IPS-18c (cell line): ENCODE measurements around the gene RPL22.

Experiments
- H3K4me3 ChIP-seq: 2 replicates; pipeline ENCODE4 v1.7.0; 2013; ENCODE audit warnings: low read depth, mild to moderate bottlenecking, low read length, moderate library complexity; ENCODE audit not compliant: insufficient read depth
- H3K9me3 ChIP-seq: one replicate; pipeline ENCODE4 v1.6.1; 2013; ENCODE audit warnings: mild to moderate bottlenecking, low read length, moderate library complexity; ENCODE audit not compliant: control insufficient read depth, insufficient read depth

Gene RPL22

GRCh38 chr1:6166655-6167390 lies 32.6 kb downstream of the RPL22 start:
- Histone ChIP-seq H3K4me3 (no peak overlapping the region), H3K9me3 (no peaks in the 10 kb centered on the region)

- H3K4me3 ChIP-seq: no peak overlapping the region
- H3K9me3 ChIP-seq: no peaks in the 10 kb centered on the region
These were observed 33.2 kb downstream of the RPL22 start for GRCh38 chr1:6166221-6166620.

GRCh38 chr1:6165441-6165985 lies 33.9 kb downstream of the RPL22 start:
- no peak overlapping the region for H3K4me3 ChIP-seq
- H3K9me3 ChIP-seq: no peaks in the 10 kb centered on the region

DNA sequence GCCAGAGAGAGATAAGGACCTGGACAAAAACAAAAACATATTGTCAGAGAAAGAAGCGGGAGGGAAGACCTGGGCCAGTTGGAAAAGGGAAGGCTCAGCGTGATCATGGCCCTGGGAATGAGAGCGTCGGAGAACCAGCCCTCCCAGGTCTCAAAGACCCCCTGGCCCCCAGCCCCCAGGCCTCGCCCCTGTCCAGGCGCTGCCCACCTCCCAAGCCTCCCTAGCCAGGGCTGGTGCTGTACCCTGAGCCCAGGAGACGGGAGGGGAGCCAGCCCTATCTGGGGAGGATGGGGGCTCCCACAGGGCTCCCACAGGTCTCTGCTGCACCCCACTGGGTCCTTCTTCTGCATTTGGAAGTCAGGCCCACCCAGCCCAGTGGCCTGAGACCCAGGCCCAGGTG lies 34.4 kb downstream of the RPL22 start:
- H3K9me3 ChIP-seq: no peaks in the 10 kb centered on the region
- H3K4me3 ChIP-seq: no peak overlapping the region

- no peak overlapping the region for H3K4me3 ChIP-seq
These were observed 35.3 kb downstream of the RPL22 start for GRCh38 chr1:6163973-6164617.

GRCh38 chr1:6163191-6163972 lies 36.0 kb downstream of the RPL22 start:
- no peaks in the 10 kb centered on the region for H3K9me3 ChIP-seq
- H3K4me3 ChIP-seq: no peak overlapping the region

More at GRCh38 chr1:6163973-6164617, 35.3 kb downstream of the RPL22 start:
- no peaks in the 10 kb centered on the region for H3K9me3 ChIP-seq

GRCh38 chr1:6162773-6163172 lies 36.6 kb downstream of the RPL22 start:
- Histone ChIP-seq H3K4me3 (no peak overlapping the region), H3K9me3 (no peaks in the 10 kb centered on the region)

GRCh38 chr1:6162341-6162740 lies 37.1 kb downstream of the RPL22 start:
- no peaks in the 10 kb centered on the region for H3K9me3 ChIP-seq
- no peak overlapping the region for H3K4me3 ChIP-seq

GRCh38 chr1:6158181-6158580 lies 41.2 kb downstream of the RPL22 start:
- Histone ChIP-seq H3K9me3 (no peaks in the 10 kb centered on the region), H3K4me3 (no peak overlapping the region)

GRCh38 chr1:6157528-6158174 lies 41.7 kb downstream of the RPL22 start:
- Histone ChIP-seq H3K4me3 (no peak overlapping the region), H3K9me3 (no peaks in the 10 kb centered on the region)

- H3K9me3 ChIP-seq: no peaks in the 10 kb centered on the region
- H3K4me3 ChIP-seq: no peak overlapping the region
These were observed 42.3 kb downstream of the RPL22 start for GRCh38 chr1:6157132-6157527.

GRCh38 chr1:6154525-6155319 lies 44.7 kb downstream of the RPL22 start:
- Histone ChIP-seq H3K4me3 (no peak overlapping the region), H3K9me3 (no peaks in the 10 kb centered on the region)

- Histone ChIP-seq H3K4me3 (no peak overlapping the region), H3K9me3 (peaks cover 3% of the 10 kb centered on the region)
These were observed 46.5 kb downstream of the RPL22 start for GRCh38 chr1:6152882-6153281.

GRCh38 chr1:6152181-6152580 lies 47.2 kb downstream of the RPL22 start:
- Histone ChIP-seq H3K9me3 (peaks cover 3% of the 10 kb centered on the region), H3K4me3 (no peak overlapping the region)

DNA sequence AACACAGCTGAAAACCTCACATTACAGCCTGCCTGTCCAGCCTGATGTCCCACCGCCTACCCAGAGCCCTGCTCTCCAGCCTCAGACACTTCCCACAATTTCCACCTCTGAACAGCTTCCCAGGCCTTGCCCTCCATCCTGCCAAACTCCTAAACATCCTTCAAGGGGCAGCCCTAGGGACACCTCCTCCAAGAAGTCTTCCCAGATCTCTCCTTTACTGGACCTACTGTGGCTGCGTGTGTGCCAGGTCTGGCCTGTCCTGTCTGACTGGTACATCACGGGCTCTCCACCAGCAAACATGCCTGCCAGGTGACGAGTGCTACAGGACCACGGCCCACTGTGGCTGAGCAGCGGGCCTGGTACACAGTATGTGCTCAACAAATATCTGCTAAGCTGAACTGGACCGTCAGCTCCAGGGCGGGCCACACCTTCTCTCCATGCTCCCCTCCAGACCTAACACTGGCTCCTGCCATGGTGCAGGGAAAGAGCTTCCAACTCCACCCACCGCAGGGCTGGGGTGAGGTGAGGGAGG lies 48.0 kb downstream of the RPL22 start:
- Histone ChIP-seq H3K4me3 (no peak overlapping the region), H3K9me3 (peaks cover 3% of the 10 kb centered on the region)
